Islet precursor cell (in vitro differentiated cells): ENCODE measurements around the gene VRK1.

ENCODE experiments used
- DNase-seq: peaks from one replicate; pipeline ENCODE4 v3.0.0-alpha.2; 2018

The VRK1 gene

GRCh38 chr14:96792003-96792402 is 5.2 kb upstream of the VRK1 start:
- no peak for DNase-seq

GRCh38 chr14:96792591-96792990 is 4.6 kb upstream of the VRK1 start:
- no peak for DNase-seq

GRCh38 chr14:96793547-96793946 is 3.6 kb upstream of the VRK1 start:
- DNase-seq: no peak

GRCh38 chr14:96795109-96795828 is 1.9 kb upstream of the VRK1 start:
- DNase-seq: no peak

GRCh38 chr14:96797582-96798349 is 584 bp downstream of the VRK1 start:
- DNase-seq: peak; percentile 68

- no peak for DNase-seq
Measured at GRCh38 chr14:96798956-96799355, 1.8 kb downstream of the VRK1 start.

GRCh38 chr14:96799489-96800054 is 2.4 kb downstream of the VRK1 start:
- DNase-seq: no peak

GRCh38 chr14:96801931-96802330 is 4.7 kb downstream of the VRK1 start:
- no peak for DNase-seq

GRCh38 chr14:96802963-96803362 is 5.8 kb downstream of the VRK1 start:
- no peak for DNase-seq

- no peak for DNase-seq
Measured at GRCh38 chr14:96803958-96804357, 6.8 kb downstream of the VRK1 start.

GRCh38 chr14:96804895-96805294 is 7.7 kb downstream of the VRK1 start:
- no peak for DNase-seq

- no peak for DNase-seq
Measured at GRCh38 chr14:96805956-96806355, 8.8 kb downstream of the VRK1 start.

GRCh38 chr14:96806836-96807235 is 9.7 kb downstream of the VRK1 start:
- DNase-seq: no peak

- no peak for DNase-seq
Measured at GRCh38 chr14:96808619-96809406, 11.6 kb downstream of the VRK1 start.

- no peak for DNase-seq
Measured at GRCh38 chr14:96811265-96811664, 14.1 kb downstream of the VRK1 start.

GRCh38 chr14:96811985-96812667 is 14.9 kb downstream of the VRK1 start:
- DNase-seq: no peak

- DNase-seq: no peak
Measured at GRCh38 chr14:96816281-96816680, 19.1 kb downstream of the VRK1 start.

- no peak for DNase-seq
Measured at GRCh38 chr14:96817750-96818666, 20.8 kb downstream of the VRK1 start.

- no peak for DNase-seq
Measured at GRCh38 chr14:96821501-96821900, 24.3 kb downstream of the VRK1 start.

- no peak for DNase-seq
Measured at GRCh38 chr14:96823652-96824051, 26.5 kb downstream of the VRK1 start.

- DNase-seq: no peak
Measured at GRCh38 chr14:96824283-96824682, 27.1 kb downstream of the VRK1 start.

GRCh38 chr14:96826818-96827217 is 29.6 kb downstream of the VRK1 start:
- DNase-seq: no peak
